Liver (tissue), 3 donors: ENCODE measurements around the gene BUD13.

Experiments used
- FOXA1 ChIP-seq: IDR thresholded peaks from 2 replicates; pipeline ENCODE4 v1.6.1; 2016; ENCODE audit warnings: antibody characterized with exemption
- GABPA ChIP-seq, 2 donors: IDR thresholded peaks in 1 of 2; conservative IDR thresholded peaks in 1 of 2; 2 replicates each; pipeline ENCODE4 v1.6.1; 2016; ENCODE audit warnings: antibody characterized with exemption in 2 of 2, mild to moderate bottlenecking in 1 of 2, moderate library complexity in 1 of 2
- HNF4A ChIP-seq, 2 donors: conservative IDR thresholded peaks; 2 replicates each; pipeline ENCODE4 v1.6.1; 2016; ENCODE audit warnings: antibody characterized with exemption in 2 of 2, mild to moderate bottlenecking in 2 of 2
- JUND ChIP-seq, 2 donors: IDR thresholded peaks; 2 replicates each; pipeline ENCODE4 v1.6.1; 2016; ENCODE audit warnings: antibody characterized with exemption in 2 of 2
- RAD21 ChIP-seq, 2 donors: IDR thresholded peaks; 2 replicates each; pipeline ENCODE4 v1.6.1; 2016; ENCODE audit warnings: antibody characterized with exemption in 2 of 2, mild to moderate bottlenecking in 2 of 2
- REST ChIP-seq: IDR thresholded peaks from 2 replicates; pipeline ENCODE4 v1.6.1; 2016; ENCODE audit warnings: antibody characterized with exemption, mild to moderate bottlenecking
- TAF1 ChIP-seq: conservative IDR thresholded peaks from 2 replicates; pipeline ENCODE4 v1.6.1; 2016; ENCODE audit warnings: antibody characterized with exemption, mild to moderate bottlenecking
- YY1 ChIP-seq: IDR thresholded peaks from 2 replicates; pipeline ENCODE4 v1.6.1; 2016; ENCODE audit warnings: antibody characterized with exemption, mild to moderate bottlenecking
- TF ChIP-seq, protein P1 (sequence below): IDR thresholded peaks from 2 replicates; pipeline ENCODE4 v1.6.1; 2016; ENCODE audit warnings: antibody characterized with exemption
- TF ChIP-seq, protein P2 (sequence below): fragments of 150-350 bp; IDR thresholded peaks from 2 replicates; pipeline ENCODE4 v1.5.1; 2017; ENCODE audit warnings: improper control_type of control experiment, low read depth, low read length; ENCODE audit not compliant: missing input control
- donor health status: healthy.
- donor health status: healthy.

DNA sequence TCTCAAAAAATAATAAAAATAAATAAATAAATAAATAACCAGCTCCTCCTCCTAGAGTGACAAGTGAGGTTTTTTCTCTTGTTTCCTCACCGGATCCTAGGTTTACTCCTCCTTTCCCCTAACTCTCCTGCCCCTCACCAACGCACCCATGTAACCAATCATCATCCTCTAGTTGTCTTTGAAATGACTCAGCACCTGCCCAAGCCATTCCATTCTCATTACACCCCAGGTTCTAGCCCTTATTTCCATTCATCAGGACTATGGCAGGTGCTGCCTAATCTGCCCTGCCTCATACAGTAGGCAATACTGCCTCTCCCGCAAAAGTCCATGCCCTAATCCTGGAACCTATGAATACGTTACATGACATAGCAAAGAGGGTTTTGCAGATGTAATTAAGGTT is 60.4 kb downstream of the BUD13 start:
- TF ChIP-seq, protein P1, sequence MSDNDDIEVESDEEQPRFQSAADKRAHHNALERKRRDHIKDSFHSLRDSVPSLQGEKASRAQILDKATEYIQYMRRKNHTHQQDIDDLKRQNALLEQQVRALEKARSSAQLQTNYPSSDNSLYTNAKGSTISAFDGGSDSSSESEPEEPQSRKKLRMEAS, result no peak
- no peak for TF ChIP-seq JUND (IDR thresholded peaks at IDR 0.05)
- no peak for TF ChIP-seq FOXA1
- TF ChIP-seq, protein P2, sequence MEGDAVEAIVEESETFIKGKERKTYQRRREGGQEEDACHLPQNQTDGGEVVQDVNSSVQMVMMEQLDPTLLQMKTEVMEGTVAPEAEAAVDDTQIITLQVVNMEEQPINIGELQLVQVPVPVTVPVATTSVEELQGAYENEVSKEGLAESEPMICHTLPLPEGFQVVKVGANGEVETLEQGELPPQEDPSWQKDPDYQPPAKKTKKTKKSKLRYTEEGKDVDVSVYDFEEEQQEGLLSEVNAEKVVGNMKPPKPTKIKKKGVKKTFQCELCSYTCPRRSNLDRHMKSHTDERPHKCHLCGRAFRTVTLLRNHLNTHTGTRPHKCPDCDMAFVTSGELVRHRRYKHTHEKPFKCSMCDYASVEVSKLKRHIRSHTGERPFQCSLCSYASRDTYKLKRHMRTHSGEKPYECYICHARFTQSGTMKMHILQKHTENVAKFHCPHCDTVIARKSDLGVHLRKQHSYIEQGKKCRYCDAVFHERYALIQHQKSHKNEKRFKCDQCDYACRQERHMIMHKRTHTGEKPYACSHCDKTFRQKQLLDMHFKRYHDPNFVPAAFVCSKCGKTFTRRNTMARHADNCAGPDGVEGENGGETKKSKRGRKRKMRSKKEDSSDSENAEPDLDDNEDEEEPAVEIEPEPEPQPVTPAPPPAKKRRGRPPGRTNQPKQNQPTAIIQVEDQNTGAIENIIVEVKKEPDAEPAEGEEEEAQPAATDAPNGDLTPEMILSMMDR, result no peak
- no peak for TF ChIP-seq RAD21 (IDR thresholded peaks at IDR 0.05)
- TF ChIP-seq REST, result no peak
- TF ChIP-seq TAF1, result no peak
- no peak for TF ChIP-seq HNF4A (conservative IDR thresholded peaks at IDR 0.05)
- no peak for TF ChIP-seq YY1
- no peak for TF ChIP-seq GABPA (IDR thresholded peaks at IDR 0.05 in 1 of 2, conservative IDR thresholded peaks at IDR 0.05 in 1 of 2)
